Measurements from ENCODE around the gene BMPR1B.

DNA sequence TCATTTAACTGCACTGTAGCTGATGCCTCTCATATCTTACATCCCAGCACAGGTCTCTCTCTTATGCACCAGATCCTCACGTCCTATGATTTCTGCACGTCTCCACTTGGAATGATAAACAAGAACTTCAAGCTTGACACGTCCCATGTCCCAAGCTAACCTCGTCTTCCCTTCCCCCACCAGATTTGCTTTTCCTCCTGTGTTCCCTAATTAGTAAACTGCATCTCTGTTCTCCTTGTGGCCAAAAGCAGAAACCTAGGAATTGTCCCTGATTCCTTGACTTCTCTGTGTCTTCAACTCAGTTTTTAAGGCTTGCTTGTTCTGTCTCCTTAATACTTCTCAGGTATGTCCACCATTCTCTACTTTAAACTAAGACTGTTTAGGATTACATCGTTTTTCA, 171.9 kb downstream of the BMPR1B start:
- TF ChIP-seq, protein P1, sequence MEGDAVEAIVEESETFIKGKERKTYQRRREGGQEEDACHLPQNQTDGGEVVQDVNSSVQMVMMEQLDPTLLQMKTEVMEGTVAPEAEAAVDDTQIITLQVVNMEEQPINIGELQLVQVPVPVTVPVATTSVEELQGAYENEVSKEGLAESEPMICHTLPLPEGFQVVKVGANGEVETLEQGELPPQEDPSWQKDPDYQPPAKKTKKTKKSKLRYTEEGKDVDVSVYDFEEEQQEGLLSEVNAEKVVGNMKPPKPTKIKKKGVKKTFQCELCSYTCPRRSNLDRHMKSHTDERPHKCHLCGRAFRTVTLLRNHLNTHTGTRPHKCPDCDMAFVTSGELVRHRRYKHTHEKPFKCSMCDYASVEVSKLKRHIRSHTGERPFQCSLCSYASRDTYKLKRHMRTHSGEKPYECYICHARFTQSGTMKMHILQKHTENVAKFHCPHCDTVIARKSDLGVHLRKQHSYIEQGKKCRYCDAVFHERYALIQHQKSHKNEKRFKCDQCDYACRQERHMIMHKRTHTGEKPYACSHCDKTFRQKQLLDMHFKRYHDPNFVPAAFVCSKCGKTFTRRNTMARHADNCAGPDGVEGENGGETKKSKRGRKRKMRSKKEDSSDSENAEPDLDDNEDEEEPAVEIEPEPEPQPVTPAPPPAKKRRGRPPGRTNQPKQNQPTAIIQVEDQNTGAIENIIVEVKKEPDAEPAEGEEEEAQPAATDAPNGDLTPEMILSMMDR (IDR thresholded peaks at IDR 0.05): no peak
- TF ChIP-seq EP300 (IDR thresholded peaks at IDR 0.05): no peak
- no peak for TF ChIP-seq POLR2A (IDR thresholded peaks at IDR 0.05)

Data from ovary (tissue), 3 donors.